ENCODE measurements around the gene PRKN. TPM values are rescaled to one million over a fixed set of nuclear protein-coding genes. Genes with fewer than 3 reads are reported as not detected.

Gene PRKN
- total and polyA plus RNA-seq, 9 of the 15 experiments (the other 6 are each of a cell fraction or from before 2014, with no cell fraction given) = 0.03 to 0.96 (median 0.15) TPM; not detected in 2

GRCh38 chr6:162753775-162754174 is 26.2 kb upstream of the PRKN start (continued):
- TF ChIP-seq, protein P1, sequence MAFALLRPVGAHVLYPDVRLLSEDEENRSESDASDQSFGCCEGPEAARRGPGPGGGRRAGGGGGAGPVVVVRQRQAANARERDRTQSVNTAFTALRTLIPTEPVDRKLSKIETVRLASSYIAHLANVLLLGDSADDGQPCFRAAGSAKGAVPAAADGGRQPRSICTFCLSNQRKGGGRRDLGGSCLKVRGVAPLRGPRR (CRISPR knock-in tag; IDR thresholded peaks at IDR 0.05) = no peak
- no peak for TF ChIP-seq ZNF224 (CRISPR knock-in tag; IDR thresholded peaks at IDR 0.05)

DNA sequence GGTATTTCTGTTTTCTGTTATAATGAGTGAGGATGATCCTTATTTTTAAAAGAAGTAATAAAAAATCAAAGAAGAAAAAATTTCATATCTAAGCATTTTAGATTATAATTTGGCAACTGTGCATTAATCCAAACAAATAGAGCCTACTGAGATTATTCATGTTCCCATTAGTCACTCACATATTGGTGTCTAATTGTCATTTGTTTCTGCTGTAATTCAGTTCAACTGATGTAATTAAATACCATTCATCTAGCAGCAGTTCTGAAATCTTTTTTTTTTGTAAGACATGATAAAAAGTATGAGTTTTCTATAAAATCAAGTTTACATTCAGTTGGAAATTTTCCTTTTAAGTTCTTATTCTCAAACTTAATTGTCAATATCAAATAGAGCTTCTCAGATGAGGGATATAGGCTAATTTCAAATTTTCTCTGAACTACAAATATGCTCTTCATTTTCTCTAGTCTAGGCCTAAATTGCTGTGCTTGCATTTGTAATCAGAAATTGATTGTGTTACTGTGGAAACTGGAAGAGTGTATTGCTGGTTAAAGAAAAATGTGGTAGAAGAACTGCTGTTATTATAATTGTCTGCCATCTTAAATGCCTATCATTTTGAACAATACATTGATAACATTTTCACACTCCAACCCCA is 23.8 kb upstream of the PRKN start:
- no peak overlapping the region for H2AFZ ChIP-seq (ENCODE audit: low read depth, low read length)
- POLR2A ChIA-PET = no interaction called here

More for the DNA sequence above, 23.8 kb upstream of the PRKN start:
- ATAC-seq (no peak), DNase-seq (ENCODE audit: extremely low read depth in 1 of 4, low spot score in 3 of 4) (no peak), FAIRE-seq (no peak)
- CTCF ChIA-PET (ENCODE audit: low intra/inter-chr PET ratio) = no interaction called here
- no peaks in the 10 kb centered on the region for H3K9me1 ChIP-seq (ENCODE audit: control insufficient read depth, insufficient read depth, low read length)
- H3K4me1 ChIP-seq (replicated peaks in 1 of 2; ENCODE audit: control insufficient read depth in 2 of 2, insufficient read depth in 2 of 2, low read length in 2 of 2) = no peaks in the 10 kb centered on the region
- H3K9ac ChIP-seq (ENCODE audit: insufficient read depth in 1 of 2, low read depth in 2 of 2, low read length in 2 of 2) = no peak overlapping the region
- H3K4me2 ChIP-seq (ENCODE audit: insufficient read depth, low read length) = no peak overlapping the region
- intact Hi-C loops (cut with micrococcal nuclease) (no loop called here), in situ Hi-C loops (cut with MboI) (no loop called here)
- H3K27ac ChIP-seq (ENCODE audit: extremely low read depth, low read depth, low read length) = no peak overlapping the region
- no peaks in the 10 kb centered on the region for H3K36me3 ChIP-seq (ENCODE audit: control insufficient read depth, insufficient read depth, low read length)
- H3K27me3 ChIP-seq (ENCODE audit: control insufficient read depth in 2 of 2, insufficient read depth in 2 of 2, low read length in 2 of 2) = no peaks in the 10 kb centered on the region
- H3K9me3 ChIP-seq (replicated peaks; ENCODE audit: control insufficient read depth, insufficient read depth, low read depth, low read length) = no peaks in the 10 kb centered on the region
- H4K20me1 ChIP-seq (replicated peaks; ENCODE audit: control insufficient read depth, insufficient read depth, low read length) = no peaks in the 10 kb centered on the region
- H3K4me3 ChIP-seq = no peak overlapping the region
- no peak for TF ChIP-seq ZNF263 (CRISPR knock-in tag; IDR thresholded peaks at IDR 0.05; ENCODE audit: borderline replicate concordance)
- TF ChIP-seq SRF (CRISPR knock-in tag; IDR thresholded peaks at IDR 0.05) = no peak
- TF ChIP-seq, protein P2, sequence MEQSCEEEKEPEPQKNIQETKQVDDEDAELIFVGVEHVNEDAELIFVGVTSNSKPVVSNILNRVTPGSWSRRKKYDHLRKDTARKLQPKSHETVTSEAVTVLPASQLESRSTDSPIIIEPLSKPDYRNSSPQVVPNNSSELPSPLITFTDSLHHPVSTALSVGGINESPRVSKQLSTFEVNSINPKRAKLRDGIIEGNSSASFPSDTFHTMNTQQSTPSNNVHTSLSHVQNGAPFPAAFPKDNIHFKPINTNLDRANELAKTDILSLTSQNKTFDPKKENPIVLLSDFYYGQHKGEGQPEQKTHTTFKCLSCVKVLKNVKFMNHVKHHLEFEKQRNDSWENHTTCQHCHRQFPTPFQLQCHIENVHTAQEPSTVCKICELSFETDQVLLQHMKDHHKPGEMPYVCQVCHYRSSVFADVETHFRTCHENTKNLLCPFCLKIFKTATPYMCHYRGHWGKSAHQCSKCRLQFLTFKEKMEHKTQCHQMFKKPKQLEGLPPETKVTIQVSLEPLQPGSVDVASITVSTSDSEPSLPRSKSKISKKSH (CRISPR knock-in tag; IDR thresholded peaks at IDR 0.05) = no peak
- no peak for TF ChIP-seq ZNF696 (CRISPR knock-in tag; conservative IDR thresholded peaks at IDR 0.05)
- TF ChIP-seq MTA1 (IDR thresholded peaks at IDR 0.05; ENCODE audit: borderline replicate concordance) = no peak
- TF ChIP-seq ETS1 (conservative IDR thresholded peaks at IDR 0.05; ENCODE audit: control insufficient read depth, low read depth, low read length) = no peak
- no peak for TF ChIP-seq SP2 (IDR thresholded peaks at IDR 0.05; ENCODE audit: extremely low read depth, low read depth, low read length, poor library complexity, severe bottlenecking)
- TF ChIP-seq ZNF511 (CRISPR knock-in tag; IDR thresholded peaks at IDR 0.05) = no peak
- TF ChIP-seq ZNF77 (CRISPR knock-in tag; IDR thresholded peaks at IDR 0.05) = no peak
- no peaks in the 10 kb centered on the region for H3K79me2 ChIP-seq (ENCODE audit: control insufficient read depth, insufficient read depth, low read length)
- no TSS peak for BruUV-seq (replicated peaks)
